GM15510 (cell line): ENCODE measurements around the gene SHROOM3.

Experiments
- POLR2A ChIP-seq: IDR thresholded peaks from 3 replicates; pipeline ENCODE4 v1.6.1; 2011; ENCODE audit warnings: borderline replicate concordance; ENCODE audit not compliant: insufficient read length; ENCODE audit errors: extremely low read depth

The SHROOM3 gene

DNA sequence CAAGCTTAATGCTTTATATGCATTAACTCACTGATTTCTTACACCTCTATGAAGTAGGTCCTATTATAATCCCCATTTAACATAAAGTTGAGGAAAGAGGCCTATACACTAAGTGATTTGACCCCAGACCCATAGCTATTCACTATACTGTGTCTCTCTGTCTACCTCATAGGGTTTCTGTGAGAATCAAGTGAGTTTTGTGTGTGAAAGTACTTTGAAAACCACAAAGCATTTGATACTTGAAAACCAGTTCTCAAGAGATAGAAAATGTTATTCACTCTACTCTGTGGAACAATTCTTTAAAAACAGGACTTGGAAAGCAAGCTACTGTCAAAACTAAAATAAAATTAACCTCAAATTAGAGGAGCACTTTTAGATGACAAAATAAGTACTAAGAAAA is 35.0 kb downstream of the SHROOM3 start:
- no peak for TF ChIP-seq POLR2A

- no peak for TF ChIP-seq POLR2A
Measured at GRCh38 chr4:76470532-76470931, 35.5 kb downstream of the SHROOM3 start.

- no peak for TF ChIP-seq POLR2A
Measured at GRCh38 chr4:76476571-76476970, 41.5 kb downstream of the SHROOM3 start.

- no peak for TF ChIP-seq POLR2A
Measured at GRCh38 chr4:76484654-76485053, 49.6 kb downstream of the SHROOM3 start.

DNA sequence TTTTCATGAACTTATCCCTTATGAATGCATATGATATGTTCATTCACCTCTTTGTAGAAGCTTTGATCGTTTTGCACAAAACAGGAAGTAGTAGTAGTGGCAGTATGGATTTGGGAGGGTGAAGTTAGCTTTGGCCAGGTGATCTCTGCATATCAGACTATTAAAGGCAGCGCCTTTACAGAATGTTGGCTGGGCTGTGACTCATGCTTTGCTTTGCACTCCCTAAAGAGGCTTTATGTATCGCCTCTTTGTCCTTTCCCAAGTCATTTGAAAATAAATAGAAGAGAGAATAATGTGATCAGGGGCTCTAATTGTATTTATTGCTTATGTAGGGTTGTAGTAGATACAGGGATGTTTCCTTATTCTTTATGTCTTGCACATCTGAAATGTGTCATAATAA is 50.4 kb downstream of the SHROOM3 start:
- TF ChIP-seq POLR2A, result no peak

DNA sequence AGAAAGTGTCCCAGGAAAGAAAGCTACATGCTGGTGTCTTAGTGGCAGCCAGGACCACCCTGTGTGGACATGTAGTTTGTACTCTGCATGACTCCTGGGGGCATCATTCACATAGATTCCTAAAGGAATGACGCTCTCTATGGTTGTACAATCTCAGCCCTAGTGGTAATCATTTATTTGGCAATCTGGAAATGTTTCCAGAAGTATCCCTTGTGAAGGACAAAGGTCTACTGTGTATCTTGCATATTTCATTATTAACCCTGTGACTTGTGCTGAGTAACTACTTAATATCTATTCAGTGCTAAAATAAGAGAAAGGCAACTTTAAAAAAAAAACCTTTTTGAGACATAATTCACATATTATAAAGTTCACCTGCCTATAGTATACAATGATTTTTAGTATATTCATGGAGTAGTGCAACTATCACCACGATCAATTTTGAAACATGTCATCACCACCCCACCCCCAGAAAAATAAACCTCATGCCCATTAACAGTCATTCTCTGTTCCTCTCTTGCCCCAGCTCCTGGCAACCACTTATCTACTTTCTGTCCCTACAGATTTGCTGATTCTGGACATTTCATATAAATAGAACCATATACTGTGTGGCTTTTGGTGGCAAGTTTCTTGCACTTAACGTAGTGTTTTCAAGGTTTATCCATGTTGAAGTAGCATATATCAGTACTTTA is 51.7 kb downstream of the SHROOM3 start:
- TF ChIP-seq POLR2A, result no peak

DNA sequence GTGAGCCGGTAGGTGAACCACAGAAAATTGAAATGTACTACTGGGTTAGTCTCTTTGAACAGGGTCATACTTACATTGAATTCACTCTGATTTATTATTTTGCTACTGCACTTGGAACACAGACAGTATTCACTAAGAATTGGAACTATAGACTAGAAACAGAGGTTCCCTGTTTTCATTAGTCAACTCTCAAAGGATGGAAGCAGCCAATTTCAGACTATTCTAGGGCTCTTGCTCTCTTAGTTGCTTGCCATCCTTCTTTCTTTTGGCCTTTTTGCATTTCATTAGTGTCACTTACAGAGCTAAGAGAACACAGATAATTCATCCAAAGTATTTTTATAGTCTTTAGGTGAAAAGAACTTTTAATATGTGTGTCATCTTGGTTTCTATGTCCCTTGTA is 52.6 kb downstream of the SHROOM3 start:
- TF ChIP-seq POLR2A, result no peak

DNA sequence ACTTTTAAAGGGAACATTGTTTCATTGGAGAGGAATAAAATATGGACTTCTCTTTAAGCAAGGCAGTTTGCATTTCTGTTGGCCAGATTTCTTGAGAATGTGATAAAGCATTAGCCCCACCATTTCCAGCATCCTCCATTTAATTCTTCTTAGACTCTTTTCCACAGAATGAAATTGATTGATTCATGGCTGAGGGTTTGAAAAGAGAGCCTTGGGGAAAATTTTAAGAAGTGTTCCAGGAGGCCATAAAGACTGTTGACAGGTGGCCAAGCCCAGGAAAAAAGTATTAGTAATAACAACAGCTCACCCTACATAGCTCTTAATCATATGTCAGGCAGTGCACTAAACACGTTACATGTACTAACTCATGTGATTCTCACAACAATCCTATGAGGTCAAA is 53.4 kb downstream of the SHROOM3 start:
- TF ChIP-seq POLR2A, result no peak

GRCh38 chr4:76488888-76489685 is 54.1 kb downstream of the SHROOM3 start:
- no peak for TF ChIP-seq POLR2A

DNA sequence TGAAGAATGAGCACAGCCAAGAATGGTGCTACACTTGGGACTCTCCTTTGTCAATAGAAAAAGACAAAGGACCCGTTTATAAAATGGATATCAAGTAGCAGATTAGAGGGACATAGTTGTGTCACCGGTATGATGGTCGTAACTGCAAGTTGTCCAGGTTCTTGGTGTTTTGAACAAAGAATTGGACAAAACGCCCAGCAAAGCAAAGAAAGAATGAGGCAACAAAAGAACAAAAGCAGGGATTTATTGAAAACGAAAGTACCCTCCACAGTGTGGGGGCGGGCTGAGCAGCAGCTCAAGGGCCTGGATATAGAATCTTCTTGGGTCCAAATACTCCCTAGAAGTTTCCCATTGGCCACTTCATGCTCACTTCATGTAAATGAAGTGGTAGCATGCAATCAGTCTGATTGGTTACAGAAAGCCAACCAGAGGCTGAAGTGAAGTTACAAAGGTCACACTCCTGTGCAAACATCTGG is 54.7 kb downstream of the SHROOM3 start:
- no peak for TF ChIP-seq POLR2A

GRCh38 chr4:76492055-76492454 is 57.0 kb downstream of the SHROOM3 start:
- no peak for TF ChIP-seq POLR2A

GRCh38 chr4:76494243-76494642 is 59.2 kb downstream of the SHROOM3 start:
- no peak for TF ChIP-seq POLR2A

- TF ChIP-seq POLR2A, result no peak
Measured at GRCh38 chr4:76494871-76495590, 60.0 kb downstream of the SHROOM3 start.

DNA sequence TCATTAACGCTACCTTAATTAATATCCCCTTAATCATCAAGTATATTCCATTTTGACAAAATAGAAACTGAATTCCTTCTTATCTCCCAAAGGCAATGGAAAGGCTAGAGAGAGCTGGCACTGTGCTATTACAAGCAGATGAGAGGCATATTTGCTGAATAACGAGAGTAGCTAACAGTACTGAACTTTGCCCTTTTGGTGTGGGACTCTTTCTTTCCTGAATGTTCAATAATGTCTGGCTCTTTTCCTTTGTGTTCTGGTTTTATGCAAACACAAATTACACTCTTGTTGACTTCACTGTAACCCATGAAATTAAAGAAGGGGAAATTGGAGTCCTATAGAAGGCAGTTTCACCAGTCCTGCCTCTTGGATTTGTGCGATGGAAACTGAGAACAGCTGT is 63.5 kb downstream of the SHROOM3 start:
- TF ChIP-seq POLR2A, result no peak

GRCh38 chr4:76499461-76499860 is 64.4 kb downstream of the SHROOM3 start:
- no peak for TF ChIP-seq POLR2A
